Body of pancreas (tissue), 4 donors: Measurements from ENCODE around the gene KCND2. TPM values are rescaled to one million over a fixed set of nuclear protein-coding genes. Genes with fewer than 3 reads are reported as not detected.
A peak's percentile ranks its signal among the peaks of the same experiment; 100 is the strongest.

ENCODE experiments used
- ATAC-seq: fragments of 150-250 bp; one replicate; pipeline ENCODE4 v1.9.1; 2016
- DNase-seq, 4 donors: peaks; one replicate each; pipeline ENCODE4 v3.0.0-alpha.2; 2019
- H3K27ac ChIP-seq, 4 donors: fragments of 200-600 bp; sonication (generic); 1 replicate in 3 of 4; 2 replicates in 1 of 4; pipeline versions ENCODE4 v1.5.1 to v1.6.1; 2016 to 2019; ENCODE audit warnings: mild to moderate bottlenecking in 1 of 4, mixed read lengths in 1 of 4, moderate library complexity in 1 of 4
- H3K27me3 ChIP-seq, 2 donors: fragments of 200-600 bp; sonication (generic); one replicate each; pipeline ENCODE4 v1.6.0; 2016; ENCODE audit warnings: mild to moderate bottlenecking in 1 of 2
- H3K36me3 ChIP-seq, 2 donors: fragments of 200-600 bp; sonication (generic); replicated peaks in 1 of 2; 2 replicates each; pipeline ENCODE4 v1.5.1; 2016; ENCODE audit warnings: low read depth in 2 of 2; ENCODE audit not compliant: insufficient read depth in 1 of 2
- H3K4me1 ChIP-seq: fragments of 200-600 bp; sonication (generic); one replicate; pipeline ENCODE4 v1.6.0; 2016
- H3K4me3 ChIP-seq, 2 donors: fragments of 200-600 bp; sonication (generic); 1 replicate in 1 of 2; 2 replicates in 1 of 2; pipeline ENCODE4 v1.5.1; 2016 to 2019
- H3K9me3 ChIP-seq, 3 donors: fragments of 200-600 bp; sonication (generic); 1 replicate in 2 of 3; 2 replicates in 1 of 3; pipeline ENCODE4 v1.5.1; 2016
- POLR2A ChIP-seq, 3 donors: fragments of 450-650 bp; IDR thresholded peaks; one replicate each; pipeline ENCODE4 v1.6.1; 2016; ENCODE audit warnings: antibody characterized with exemption in 3 of 3, mild to moderate bottlenecking in 2 of 3
- WGBS, 2 donors: methylation state at CpG; one replicate each; pipeline ENCODE4 v1.1.5; 2017; 5-methylcytosine and 5-hydroxymethylcytosine counted together
- intact Hi-C: fragments of 100-400 bp; cut with DNase I; formaldehyde crosslinking; loops from one replicate; pipeline ENCODE4 v1.15.1; 2023
- total RNA-seq, 2 donors: library from RNA; depleted of rRNA; stranded (reverse); fragments of >200 nt; gene quantifications; one replicate each; pipeline ENCODE4 v1.1.0, GENCODE V29; 2016
- TF ChIP-seq, protein P1 (sequence below), 7 experiments: fragments of 450-650 bp in 4 of 7; fragments of 200-600 bp in 3 of 7; sonication (generic) in 3 of 7; IDR thresholded peaks; one replicate each; pipeline ENCODE4 v1.5.1; 2016 to 2019; ENCODE audit warnings: antibody characterized with exemption in 7 of 7

KCND2 gene
- total RNA-seq, 2 donors from 2014 or later: 0.52 to 0.66 TPM

- no peak for TF ChIP-seq POLR2A (IDR thresholded peaks at IDR 0.05)
- TF ChIP-seq, protein P1, sequence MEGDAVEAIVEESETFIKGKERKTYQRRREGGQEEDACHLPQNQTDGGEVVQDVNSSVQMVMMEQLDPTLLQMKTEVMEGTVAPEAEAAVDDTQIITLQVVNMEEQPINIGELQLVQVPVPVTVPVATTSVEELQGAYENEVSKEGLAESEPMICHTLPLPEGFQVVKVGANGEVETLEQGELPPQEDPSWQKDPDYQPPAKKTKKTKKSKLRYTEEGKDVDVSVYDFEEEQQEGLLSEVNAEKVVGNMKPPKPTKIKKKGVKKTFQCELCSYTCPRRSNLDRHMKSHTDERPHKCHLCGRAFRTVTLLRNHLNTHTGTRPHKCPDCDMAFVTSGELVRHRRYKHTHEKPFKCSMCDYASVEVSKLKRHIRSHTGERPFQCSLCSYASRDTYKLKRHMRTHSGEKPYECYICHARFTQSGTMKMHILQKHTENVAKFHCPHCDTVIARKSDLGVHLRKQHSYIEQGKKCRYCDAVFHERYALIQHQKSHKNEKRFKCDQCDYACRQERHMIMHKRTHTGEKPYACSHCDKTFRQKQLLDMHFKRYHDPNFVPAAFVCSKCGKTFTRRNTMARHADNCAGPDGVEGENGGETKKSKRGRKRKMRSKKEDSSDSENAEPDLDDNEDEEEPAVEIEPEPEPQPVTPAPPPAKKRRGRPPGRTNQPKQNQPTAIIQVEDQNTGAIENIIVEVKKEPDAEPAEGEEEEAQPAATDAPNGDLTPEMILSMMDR (IDR thresholded peaks at IDR 0.05): no peak
These were observed 129.2 kb downstream of the KCND2 start for GRCh38 chr7:120402079-120402767.

GRCh38 chr7:120402801-120403200 lies 129.8 kb downstream of the KCND2 start:
- Histone ChIP-seq H3K4me1 (peaks cover 7% of the 10 kb centered on the region), H3K36me3 (no peaks in the 10 kb centered on the region), H3K27ac (peak overlapping the region in 2 of 4 donors; percentile 25 to 50), H3K4me3 (no peak overlapping the region), H3K9me3 (no peaks in the 10 kb centered on the region), H3K27me3 (no peaks in the 10 kb centered on the region)
- WGBS, 2 donors: 0 to 9% methylated on average over 1 of the region's 1 CpG
- peak; percentile 33 for ATAC-seq
- TF ChIP-seq POLR2A (IDR thresholded peaks at IDR 0.05): no peak
- TF ChIP-seq, protein P1 (IDR thresholded peaks at IDR 0.05): no peak
- no peak for DNase-seq
- intact Hi-C loops: no loop called here

More at GRCh38 chr7:120402079-120402767, 129.2 kb downstream of the KCND2 start:
- Histone ChIP-seq H3K36me3 (no peaks in the 10 kb centered on the region), H3K27me3 (no peaks in the 10 kb centered on the region), H3K4me1 (peaks cover 7% of the 10 kb centered on the region), H3K4me3 (no peak overlapping the region), H3K9me3 (no peaks in the 10 kb centered on the region), H3K27ac (peak overlapping the region in 1 of 4 donors; percentile 50)
- ATAC-seq: peak; percentile 69
- intact Hi-C loops: no loop called here
- DNase-seq: no peak
- WGBS, 2 donors: 23 to 26% methylated on average over 4 of the region's 4 CpGs

DNA sequence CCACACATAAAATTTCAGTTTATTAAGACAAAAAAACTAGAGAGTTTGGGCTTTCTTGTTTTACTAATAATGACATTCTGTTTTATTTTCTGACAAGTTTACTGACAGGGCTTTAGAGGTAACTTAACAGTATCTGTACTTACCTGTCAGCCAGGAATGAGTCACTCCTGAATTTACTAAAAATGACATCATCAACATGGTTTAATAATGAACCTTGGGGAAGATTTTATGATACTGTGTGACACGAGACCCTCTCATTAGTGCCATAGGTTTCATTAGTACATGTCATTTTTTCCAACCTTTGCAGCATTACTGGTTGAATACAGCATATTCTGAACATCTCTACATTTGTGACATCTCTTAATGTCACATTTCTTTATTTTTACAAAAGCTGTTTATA lies 131.1 kb downstream of the KCND2 start:
- DNase-seq: no peak
- 22 to 27% methylated on average over 1 of the region's 1 CpG for WGBS, 2 donors
- intact Hi-C loops: no loop called here
- no peaks in the 10 kb centered on the region for H3K9me3 ChIP-seq
- no peaks in the 10 kb centered on the region for H3K36me3 ChIP-seq
- peak overlapping the region in 2 of 4 donors; percentile 29 to 47 for H3K27ac ChIP-seq
- no peak overlapping the region for H3K4me3 ChIP-seq
- no peaks in the 10 kb centered on the region for H3K27me3 ChIP-seq
- ATAC-seq: peak; percentile 76
- H3K4me1 ChIP-seq: peaks cover 7% of the 10 kb centered on the region
- TF ChIP-seq, protein P1 (IDR thresholded peaks at IDR 0.05): no peak
- TF ChIP-seq POLR2A (IDR thresholded peaks at IDR 0.05): no peak

DNA sequence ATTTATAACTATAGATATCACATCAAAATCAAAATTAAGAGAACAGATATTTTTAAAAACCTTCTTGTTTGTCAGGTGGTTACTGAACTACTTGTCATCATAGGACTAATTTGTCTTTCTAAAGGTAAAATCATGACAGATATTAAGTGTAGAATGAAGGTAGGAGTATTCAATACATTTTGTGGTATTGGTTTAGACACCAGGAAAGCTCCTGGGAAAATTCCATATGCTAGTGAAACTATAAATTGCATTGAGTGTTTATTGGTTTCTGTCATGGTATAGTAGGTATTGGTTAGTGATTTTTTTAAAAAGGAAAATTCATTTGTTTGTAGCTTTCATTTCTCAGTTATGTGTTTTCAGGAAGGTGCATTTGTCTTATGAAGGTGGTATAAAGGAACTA lies 132.7 kb downstream of the KCND2 start:
- Histone ChIP-seq H3K36me3 (no peaks in the 10 kb centered on the region), H3K9me3 (no peaks in the 10 kb centered on the region), H3K27me3 (no peaks in the 10 kb centered on the region), H3K27ac (no peak overlapping the region), H3K4me1 (peaks cover 7% of the 10 kb centered on the region), H3K4me3 (no peak overlapping the region)
- DNase-seq (no peak), ATAC-seq (no peak)
- intact Hi-C loops: no loop called here
- TF ChIP-seq POLR2A (IDR thresholded peaks at IDR 0.05): no peak
- TF ChIP-seq, protein P1 (IDR thresholded peaks at IDR 0.05): no peak

- Histone ChIP-seq H3K27me3 (no peaks in the 10 kb centered on the region), H3K36me3 (no peaks in the 10 kb centered on the region), H3K4me1 (peaks cover 7% of the 10 kb centered on the region), H3K27ac (no peak overlapping the region), H3K4me3 (no peak overlapping the region), H3K9me3 (no peaks in the 10 kb centered on the region)
- no peak for TF ChIP-seq POLR2A (IDR thresholded peaks at IDR 0.05)
- TF ChIP-seq, protein P1 (IDR thresholded peaks at IDR 0.05): no peak
- intact Hi-C loops: no loop called here
- ATAC-seq (no peak), DNase-seq (no peak)
- 72 to 80% methylated on average over 5 of the region's 5 CpGs for WGBS, 2 donors
These were observed 134.0 kb downstream of the KCND2 start for GRCh38 chr7:120407010-120407409.
